ENCODE measurements around the gene MPZL2.

- TF ChIP-seq CTCF (IDR thresholded peaks at IDR 0.05) = no peak
- TF ChIP-seq POLR2A (IDR thresholded peaks at IDR 0.05; ENCODE audit: low read depth) = no peak
- no peak for TF ChIP-seq EP300 (IDR thresholded peaks at IDR 0.05)
- no peak for TF ChIP-seq POLR2AphosphoS5 (IDR thresholded peaks at IDR 0.05)
These were observed 31.4 kb downstream of the MPZL2 start for GRCh38 chr11:118232659-118233058.
